Endodermal cell (in vitro differentiated cells): Measurements from ENCODE around the gene YIF1A. TPM values are rescaled to one million over a fixed set of nuclear protein-coding genes. Genes with fewer than 3 reads are reported as not detected.

Experiments
- DNase-seq: peaks from one replicate; pipeline ENCODE4 v3.0.0-alpha.2; 2017
- H3K27ac ChIP-seq: 2 replicates; pipeline ENCODE4 v1.5.1; 2013; ENCODE audit warnings: mild to moderate bottlenecking, low read depth, low read length, moderate library complexity
- H3K27me3 ChIP-seq: 2 replicates; pipeline ENCODE4 v1.6.1; 2013; ENCODE audit warnings: mild to moderate bottlenecking, low read length, moderate library complexity; ENCODE audit not compliant: insufficient read depth, control insufficient read depth, poor library complexity, severe bottlenecking
- H3K36me3 ChIP-seq: 2 replicates; pipeline ENCODE4 v1.7.0; 2013; ENCODE audit warnings: mild to moderate bottlenecking, low read length, moderate library complexity; ENCODE audit not compliant: control insufficient read depth, insufficient read depth
- H3K4me1 ChIP-seq: one replicate; pipeline ENCODE4 v1.7.0; 2013; ENCODE audit warnings: low read length; ENCODE audit not compliant: control insufficient read depth, insufficient read depth
- H3K4me3 ChIP-seq: 2 replicates; pipeline ENCODE4 v1.5.1; 2013; ENCODE audit warnings: mild to moderate bottlenecking, low read length, moderate library complexity
- H3K9ac ChIP-seq: 2 replicates; pipeline ENCODE4 v1.6.1; 2013; ENCODE audit warnings: mild to moderate bottlenecking, low read length, moderate library complexity; ENCODE audit not compliant: poor library complexity, severe bottlenecking; ENCODE audit errors: extremely low read depth
- H3K9me3 ChIP-seq: 2 replicates; pipeline ENCODE4 v1.6.1; 2013; ENCODE audit warnings: mild to moderate bottlenecking, low read length, moderate library complexity; ENCODE audit not compliant: control insufficient read depth
- H3K27ac Mint-ChIP-seq: 2 replicates; pipeline ENCODE4 v1.8.0; 2020; ENCODE audit warnings: mixed read lengths
- H3K27me3 Mint-ChIP-seq: 2 replicates; pipeline ENCODE4 v1.8.0; 2021; ENCODE audit warnings: mild to moderate bottlenecking, mixed read lengths; ENCODE audit not compliant: insufficient read depth
- H3K36me3 Mint-ChIP-seq: 2 replicates; pipeline ENCODE4 v1.8.0; 2020; ENCODE audit warnings: low read depth, mixed read lengths
- H3K4me1 Mint-ChIP-seq: 2 replicates; pipeline ENCODE4 v1.8.0; 2020; ENCODE audit warnings: mixed read lengths
- H3K4me3 Mint-ChIP-seq: 2 replicates; pipeline ENCODE4 v1.8.0; 2020; ENCODE audit warnings: mild to moderate bottlenecking, moderate library complexity, mixed read lengths
- H3K9me3 Mint-ChIP-seq: 2 replicates; pipeline ENCODE4 v1.8.0; 2020; ENCODE audit warnings: mild to moderate bottlenecking, mixed read lengths
- WGBS, 2 experiments: methylation state at CpG; one replicate each; pipeline versions ENCODE4 v1.1.5 to v1.1.7; 2013; ENCODE audit warnings: missing lambda C conversion rate in 2 of 2, mixed read lengths in 1 of 2; ENCODE audit not compliant: insufficient coverage in 1 of 2, insufficient read length in 1 of 2; 5-methylcytosine and 5-hydroxymethylcytosine counted together
- total RNA-seq, 2 donors: library from RNA; stranded (reverse); fragmentation: NEBNext Ultra II Directional in 1 of 2; extraction: Animal tissue kit (Norgen Biotek cat#: 25700) in 1 of 2; gene quantifications; 2 replicates in 1 of 2; 3 replicates in 1 of 2; pipeline ENCODE4 v1.2.1, GENCODE V29; 2021
- TF ChIP-seq, protein P1 (sequence below): fragments of 200-600 bp; sonication (generic); conservative IDR thresholded peaks from 2 replicates; pipeline ENCODE4 v1.5.0; 2021; ENCODE audit warnings: antibody characterized with exemption, mild to moderate bottlenecking

Gene YIF1A
- total RNA-seq, 2 donors from 2014 or later = 70.6 to 80.1 TPM

DNA sequence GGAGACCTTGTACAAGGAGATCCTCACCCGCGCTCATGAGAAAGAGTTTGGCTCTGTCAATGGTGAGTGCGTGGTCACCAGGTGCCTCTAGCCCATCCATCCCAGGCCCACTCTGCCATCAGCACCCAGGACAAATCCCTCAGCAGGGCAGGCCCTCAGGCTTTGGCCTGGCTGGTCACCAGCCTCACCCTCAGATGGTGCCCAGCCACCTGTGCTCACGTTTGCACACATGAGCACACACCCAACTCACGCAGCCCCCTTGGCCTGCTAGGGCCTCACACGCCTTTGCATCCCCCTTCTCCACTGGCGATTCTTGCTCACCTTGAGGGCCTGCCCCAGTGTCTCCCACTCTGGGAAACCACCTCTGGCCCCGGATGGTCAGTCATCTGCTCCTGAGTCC, 24.6 kb downstream of the YIF1A start:
- no peaks in the 10 kb centered on the region for H3K9me3 ChIP-seq
- Mint-ChIP-seq H3K27ac (peak overlapping the region; percentile 48), H3K4me1 (peaks cover 10% of the 10 kb centered on the region), H3K27me3 (no peaks in the 10 kb centered on the region), H3K4me3 (no peak overlapping the region), H3K36me3 (peaks cover 38% of the 10 kb centered on the region), H3K9me3 (no peaks in the 10 kb centered on the region)
- no peak for DNase-seq
- H3K4me1 ChIP-seq = no peaks in the 10 kb centered on the region
- peaks cover 48% of the 10 kb centered on the region for H3K36me3 ChIP-seq
- no peak overlapping the region for H3K4me3 ChIP-seq
- H3K27me3 ChIP-seq = no peaks in the 10 kb centered on the region
- 89 to 97% methylated on average over 8 of the region's 8 CpGs for WGBS, 2 experiments
- TF ChIP-seq, protein P1, sequence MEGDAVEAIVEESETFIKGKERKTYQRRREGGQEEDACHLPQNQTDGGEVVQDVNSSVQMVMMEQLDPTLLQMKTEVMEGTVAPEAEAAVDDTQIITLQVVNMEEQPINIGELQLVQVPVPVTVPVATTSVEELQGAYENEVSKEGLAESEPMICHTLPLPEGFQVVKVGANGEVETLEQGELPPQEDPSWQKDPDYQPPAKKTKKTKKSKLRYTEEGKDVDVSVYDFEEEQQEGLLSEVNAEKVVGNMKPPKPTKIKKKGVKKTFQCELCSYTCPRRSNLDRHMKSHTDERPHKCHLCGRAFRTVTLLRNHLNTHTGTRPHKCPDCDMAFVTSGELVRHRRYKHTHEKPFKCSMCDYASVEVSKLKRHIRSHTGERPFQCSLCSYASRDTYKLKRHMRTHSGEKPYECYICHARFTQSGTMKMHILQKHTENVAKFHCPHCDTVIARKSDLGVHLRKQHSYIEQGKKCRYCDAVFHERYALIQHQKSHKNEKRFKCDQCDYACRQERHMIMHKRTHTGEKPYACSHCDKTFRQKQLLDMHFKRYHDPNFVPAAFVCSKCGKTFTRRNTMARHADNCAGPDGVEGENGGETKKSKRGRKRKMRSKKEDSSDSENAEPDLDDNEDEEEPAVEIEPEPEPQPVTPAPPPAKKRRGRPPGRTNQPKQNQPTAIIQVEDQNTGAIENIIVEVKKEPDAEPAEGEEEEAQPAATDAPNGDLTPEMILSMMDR = no peak
- no peak overlapping the region for H3K27ac ChIP-seq
- no peak overlapping the region for H3K9ac ChIP-seq

DNA sequence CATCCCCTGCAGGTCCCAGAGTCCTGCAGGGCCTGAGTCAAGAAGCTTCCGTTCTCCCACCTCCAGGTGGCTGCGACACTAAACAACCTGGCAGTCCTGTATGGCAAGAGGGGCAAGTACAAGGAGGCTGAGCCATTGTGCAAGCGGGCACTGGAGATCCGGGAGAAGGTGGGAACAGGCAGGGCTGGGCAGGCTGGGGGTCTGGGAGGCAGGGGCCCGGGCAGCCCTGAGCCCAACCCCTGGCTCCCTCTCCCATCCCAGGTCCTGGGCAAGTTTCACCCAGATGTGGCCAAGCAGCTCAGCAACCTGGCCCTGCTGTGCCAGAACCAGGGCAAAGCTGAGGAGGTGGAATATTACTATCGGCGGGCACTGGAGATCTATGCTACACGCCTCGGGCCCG, 25.2 kb downstream of the YIF1A start:
- no peak overlapping the region for H3K4me3 Mint-ChIP-seq
- no peak overlapping the region for H3K9ac ChIP-seq
- no peaks in the 10 kb centered on the region for H3K27me3 Mint-ChIP-seq
- peaks cover 54% of the 10 kb centered on the region for H3K36me3 ChIP-seq
- H3K4me1 ChIP-seq = no peaks in the 10 kb centered on the region
- 95 to 96% methylated on average over 5 to 10 of the region's 10 CpGs for WGBS, 2 experiments
- H3K9me3 ChIP-seq = no peaks in the 10 kb centered on the region
- no peak overlapping the region for H3K27ac ChIP-seq
- H3K4me3 ChIP-seq = no peak overlapping the region
- H3K27ac Mint-ChIP-seq = no peak overlapping the region
- H3K36me3 Mint-ChIP-seq = peaks cover 44% of the 10 kb centered on the region
- TF ChIP-seq, protein P1 = no peak
- no peaks in the 10 kb centered on the region for H3K27me3 ChIP-seq
- H3K4me1 Mint-ChIP-seq = peaks cover 8% of the 10 kb centered on the region
- no peaks in the 10 kb centered on the region for H3K9me3 Mint-ChIP-seq
- DNase-seq = no peak

DNA sequence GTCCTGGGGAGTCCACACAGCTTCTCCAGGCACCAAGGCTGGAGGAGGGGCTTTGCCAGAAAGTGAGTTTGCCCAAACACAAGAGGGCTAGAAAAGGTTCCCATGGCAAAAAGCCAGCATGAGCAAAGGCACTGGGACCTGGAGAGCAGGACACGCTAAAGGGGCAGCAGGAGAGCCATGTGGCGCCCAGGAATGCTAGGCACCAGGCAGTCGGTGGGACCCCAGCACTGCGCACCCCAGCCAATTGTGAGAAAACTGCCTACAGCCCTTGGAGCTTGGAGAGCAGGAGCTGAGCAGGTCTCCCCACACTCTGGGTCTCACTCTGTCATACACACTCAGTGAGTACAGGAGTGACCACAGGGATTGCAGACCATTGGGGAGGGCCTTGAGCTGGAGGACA, 25.7 kb downstream of the YIF1A start:
- no peak for DNase-seq
- TF ChIP-seq, protein P1 = no peak
- Histone ChIP-seq H3K27ac (no peak overlapping the region), H3K9me3 (no peaks in the 10 kb centered on the region), H3K4me3 (no peak overlapping the region), H3K27me3 (no peaks in the 10 kb centered on the region), H3K36me3 (peaks cover 54% of the 10 kb centered on the region), H3K4me1 (no peaks in the 10 kb centered on the region), H3K9ac (no peak overlapping the region)
- H3K36me3 Mint-ChIP-seq = peaks cover 47% of the 10 kb centered on the region
- WGBS, 2 experiments = 96 to 100% methylated on average over 3 to 4 of the region's 4 CpGs
- no peak overlapping the region for H3K4me3 Mint-ChIP-seq
- no peak overlapping the region for H3K27ac Mint-ChIP-seq
- no peaks in the 10 kb centered on the region for H3K9me3 Mint-ChIP-seq
- no peaks in the 10 kb centered on the region for H3K27me3 Mint-ChIP-seq
- peaks cover 8% of the 10 kb centered on the region for H3K4me1 Mint-ChIP-seq
